ENCODE data around the gene HMMR.
A peak's percentile ranks its signal among the peaks of the same experiment; 100 is the strongest.

HMMR gene

GRCh38 chr5:163504079-163504931 lies 43.9 kb downstream of the HMMR start:
- H3K4me3 ChIP-seq (ENCODE audit: control insufficient read depth, low read depth, low read length), result peak overlapping the region; percentile 76
- TF ChIP-seq, protein P1, sequence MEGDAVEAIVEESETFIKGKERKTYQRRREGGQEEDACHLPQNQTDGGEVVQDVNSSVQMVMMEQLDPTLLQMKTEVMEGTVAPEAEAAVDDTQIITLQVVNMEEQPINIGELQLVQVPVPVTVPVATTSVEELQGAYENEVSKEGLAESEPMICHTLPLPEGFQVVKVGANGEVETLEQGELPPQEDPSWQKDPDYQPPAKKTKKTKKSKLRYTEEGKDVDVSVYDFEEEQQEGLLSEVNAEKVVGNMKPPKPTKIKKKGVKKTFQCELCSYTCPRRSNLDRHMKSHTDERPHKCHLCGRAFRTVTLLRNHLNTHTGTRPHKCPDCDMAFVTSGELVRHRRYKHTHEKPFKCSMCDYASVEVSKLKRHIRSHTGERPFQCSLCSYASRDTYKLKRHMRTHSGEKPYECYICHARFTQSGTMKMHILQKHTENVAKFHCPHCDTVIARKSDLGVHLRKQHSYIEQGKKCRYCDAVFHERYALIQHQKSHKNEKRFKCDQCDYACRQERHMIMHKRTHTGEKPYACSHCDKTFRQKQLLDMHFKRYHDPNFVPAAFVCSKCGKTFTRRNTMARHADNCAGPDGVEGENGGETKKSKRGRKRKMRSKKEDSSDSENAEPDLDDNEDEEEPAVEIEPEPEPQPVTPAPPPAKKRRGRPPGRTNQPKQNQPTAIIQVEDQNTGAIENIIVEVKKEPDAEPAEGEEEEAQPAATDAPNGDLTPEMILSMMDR (IDR thresholded peaks at IDR 0.05; ENCODE audit: control insufficient read depth, insufficient read depth, low read depth, low read length, missing control alignments), result no peak
- no peak for DNase-seq (ENCODE audit: low read depth)

DNA sequence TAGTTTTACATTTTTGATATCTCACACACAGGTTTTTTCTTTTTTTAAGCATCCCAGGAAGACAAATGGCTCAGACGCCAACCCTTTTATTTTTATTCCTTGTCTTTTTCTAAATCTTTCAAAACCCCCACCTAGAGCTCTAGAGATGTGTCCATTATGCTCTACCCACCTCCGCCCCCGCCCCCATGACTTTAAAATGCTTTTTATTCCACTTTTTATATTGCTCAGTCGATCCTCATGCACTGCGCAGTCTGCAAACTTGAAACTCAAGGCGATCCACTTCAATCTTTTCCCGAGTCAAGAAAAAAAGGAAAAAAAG lies 44.6 kb downstream of the HMMR start:
- peak overlapping the region; percentile 76 for H3K4me3 ChIP-seq (ENCODE audit: control insufficient read depth, low read depth, low read length)
- TF ChIP-seq, protein P1 (IDR thresholded peaks at IDR 0.05; ENCODE audit: control insufficient read depth, insufficient read depth, low read depth, low read length, missing control alignments), result no peak
- no peak for DNase-seq (ENCODE audit: low read depth)

DNA sequence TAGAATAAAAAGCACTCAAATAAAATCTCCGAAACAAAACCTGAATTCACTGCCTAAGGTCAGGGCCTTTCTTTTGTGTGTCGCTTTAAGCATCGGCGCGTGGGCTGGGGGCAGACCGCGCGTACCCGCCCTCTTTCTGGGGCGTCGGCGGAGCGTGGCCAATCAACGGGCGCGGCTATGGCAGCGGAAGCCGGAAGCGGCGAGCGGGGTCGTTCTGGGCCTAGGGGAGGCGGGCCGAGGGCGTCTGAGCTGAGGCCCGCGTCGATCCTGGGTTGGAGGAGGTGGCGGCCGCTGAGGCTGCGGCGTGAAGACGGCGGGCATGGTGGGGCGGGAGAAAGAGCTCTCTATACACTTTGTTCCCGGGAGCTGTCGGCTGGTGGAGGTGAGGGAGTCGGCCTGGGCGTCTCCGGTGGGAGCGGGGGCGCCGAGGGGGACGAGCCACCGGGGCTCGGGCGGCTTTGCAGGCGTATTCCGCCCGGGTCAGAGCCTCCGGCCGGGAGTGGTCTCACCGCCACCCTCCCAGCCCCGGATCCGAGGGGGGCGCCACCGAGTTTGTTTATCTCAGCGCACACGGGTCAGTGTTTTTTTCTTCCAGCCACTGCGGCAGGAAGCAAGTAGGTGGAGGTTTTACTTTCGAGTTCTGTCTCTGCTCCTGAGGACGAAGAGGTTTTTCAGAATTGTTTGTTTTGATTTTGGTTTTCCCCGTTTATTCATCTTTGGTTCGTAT lies 45.1 kb downstream of the HMMR start, which contains the start of gene MAT2B:
MAT2B (plus strand) TSS at position 252 of the 727 bp plus-strand sequence; CDS start at position 320, 68 bp downstream.
- peak within 1 kb of the TSS; percentile 76 for H3K4me3 ChIP-seq (ENCODE audit: control insufficient read depth, low read depth, low read length)
- no peak for DNase-seq (ENCODE audit: low read depth)
- TF ChIP-seq, protein P1 (IDR thresholded peaks at IDR 0.05; ENCODE audit: control insufficient read depth, insufficient read depth, low read depth, low read length, missing control alignments), result peak; percentile 53

- DNase-seq (ENCODE audit: low read depth), result no peak
- peak overlapping the region; percentile 76 for H3K4me3 ChIP-seq (ENCODE audit: control insufficient read depth, low read depth, low read length)
- TF ChIP-seq, protein P1 (IDR thresholded peaks at IDR 0.05; ENCODE audit: control insufficient read depth, insufficient read depth, low read depth, low read length, missing control alignments), result no peak
Measured at GRCh38 chr5:163506095-163506457, 45.6 kb downstream of the HMMR start.

DNA sequence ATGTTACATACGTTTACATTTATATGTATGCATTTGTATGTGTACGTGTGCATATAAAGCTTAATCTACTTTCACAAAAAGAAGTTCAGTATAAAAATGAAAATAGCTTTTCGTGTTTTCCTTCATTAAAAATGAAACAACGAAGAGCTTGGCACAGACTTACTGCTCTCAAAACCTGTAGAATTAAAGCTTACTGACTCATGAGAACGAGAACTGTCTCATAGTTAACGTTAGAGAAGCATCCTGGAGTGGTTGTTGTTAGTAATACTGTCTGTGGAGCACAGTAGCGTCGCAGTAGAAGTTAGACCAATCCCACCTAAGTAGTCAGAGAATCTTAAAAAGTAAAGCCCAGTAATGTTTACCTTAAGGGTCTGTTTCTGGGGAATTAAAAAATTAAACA lies 46.3 kb downstream of the HMMR start:
- peak overlapping the region; percentile 76 for H3K4me3 ChIP-seq (ENCODE audit: control insufficient read depth, low read depth, low read length)
- DNase-seq (ENCODE audit: low read depth), result no peak
- TF ChIP-seq, protein P1 (IDR thresholded peaks at IDR 0.05; ENCODE audit: control insufficient read depth, insufficient read depth, low read depth, low read length, missing control alignments), result no peak

DNA sequence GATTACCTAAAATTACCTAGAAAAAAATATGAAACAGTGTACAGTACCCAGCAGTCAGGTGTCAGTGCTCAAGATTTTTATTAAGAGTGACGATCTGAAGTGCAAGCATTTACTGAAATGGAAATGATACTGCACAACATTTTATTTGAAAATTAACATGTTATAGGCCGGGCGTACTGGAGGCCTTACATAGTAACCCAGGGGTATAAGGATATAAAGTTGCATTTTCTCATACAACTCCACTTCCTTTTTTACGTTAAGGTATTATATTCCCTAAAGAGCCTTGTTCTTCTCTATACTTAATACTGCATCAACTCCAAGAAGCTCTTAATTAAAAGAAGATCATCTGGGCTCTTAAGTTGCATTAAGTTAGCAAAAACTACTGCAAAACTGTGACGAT lies 48.3 kb downstream of the HMMR start:
- TF ChIP-seq, protein P1 (IDR thresholded peaks at IDR 0.05; ENCODE audit: control insufficient read depth, insufficient read depth, low read depth, low read length, missing control alignments), result no peak
- DNase-seq (ENCODE audit: low read depth), result no peak
- H3K4me3 ChIP-seq (ENCODE audit: control insufficient read depth, low read depth, low read length), result no peak overlapping the region

Data from AG09309 (cell line).